RWPE2 (cell line): Measurements from ENCODE around the gene GPR22.

Experiments used
- ATAC-seq: fragments of 200-7000 bp; cut with Tn5 transposase; 3 replicates; pipeline ENCODE4 v1.9.1; 2021; ENCODE audit warnings: low read depth
- DNase-seq: peaks from one replicate; pipeline ENCODE4 v3.0.0-alpha.2; 2020; ENCODE audit warnings: low spot score
- H3K27ac ChIP-seq: fragments of 450-650 bp; 2 replicates; pipeline ENCODE4 v1.5.1; 2017; ENCODE audit warnings: mild to moderate bottlenecking; ENCODE audit not compliant: poor library complexity, severe bottlenecking
- H3K27me3 ChIP-seq: fragments of 250-450 bp; sonication (Bioruptor Pico); 2 replicates; pipeline ENCODE4 v1.5.1; 2021; ENCODE audit warnings: mild to moderate bottlenecking, moderate library complexity; ENCODE audit not compliant: insufficient read depth, poor library complexity, severe bottlenecking
- H3K36me3 ChIP-seq: fragments of 250-450 bp; sonication (Bioruptor Pico); 2 replicates; pipeline ENCODE4 v1.5.1; 2020; ENCODE audit warnings: low read depth, mild to moderate bottlenecking, moderate library complexity
- H3K4me1 ChIP-seq: fragments of 250-450 bp; sonication (Bioruptor Pico); 2 replicates; pipeline ENCODE4 v1.5.1; 2021; ENCODE audit warnings: mild to moderate bottlenecking, moderate library complexity; ENCODE audit not compliant: insufficient read depth, poor library complexity, severe bottlenecking
- H3K4me3 ChIP-seq: fragments of 250-450 bp; sonication (Bioruptor Pico); 2 replicates; pipeline ENCODE4 v1.5.1; 2021; ENCODE audit warnings: mild to moderate bottlenecking, moderate library complexity; ENCODE audit not compliant: severe bottlenecking
- H3K9me3 ChIP-seq: fragments of 250-450 bp; sonication (Bioruptor Pico); 2 replicates; pipeline ENCODE4 v1.5.1; 2021; ENCODE audit warnings: mild to moderate bottlenecking, moderate library complexity; ENCODE audit not compliant: severe bottlenecking
- TF ChIP-seq, protein P1 (sequence below): fragments of 450-650 bp; IDR thresholded peaks from one replicate; pipeline ENCODE4 v1.5.1; 2017; ENCODE audit warnings: mild to moderate bottlenecking, moderate library complexity; ENCODE audit not compliant: poor library complexity, severe bottlenecking

Gene GPR22

GRCh38 chr7:107469929-107470328 is at the start of gene GPR22:
TSS of gene GPR22 (plus strand) at chr7:107470057. CDS start at chr7:107474061, 4,004 bp downstream.
- H3K27me3 ChIP-seq, result no peaks in the 10 kb centered on the region

GRCh38 chr7:107427462-107427861 is 42.4 kb upstream of the GPR22 start:
- no peak for ATAC-seq
- Histone ChIP-seq H3K4me3 (no peak overlapping the region), H3K27ac (no peak overlapping the region), H3K27me3 (no peaks in the 10 kb centered on the region), H3K4me1 (no peaks in the 10 kb centered on the region), H3K36me3 (no peaks in the 10 kb centered on the region), H3K9me3 (peaks cover 3% of the 10 kb centered on the region)
- DNase-seq, result no peak
- TF ChIP-seq, protein P1, sequence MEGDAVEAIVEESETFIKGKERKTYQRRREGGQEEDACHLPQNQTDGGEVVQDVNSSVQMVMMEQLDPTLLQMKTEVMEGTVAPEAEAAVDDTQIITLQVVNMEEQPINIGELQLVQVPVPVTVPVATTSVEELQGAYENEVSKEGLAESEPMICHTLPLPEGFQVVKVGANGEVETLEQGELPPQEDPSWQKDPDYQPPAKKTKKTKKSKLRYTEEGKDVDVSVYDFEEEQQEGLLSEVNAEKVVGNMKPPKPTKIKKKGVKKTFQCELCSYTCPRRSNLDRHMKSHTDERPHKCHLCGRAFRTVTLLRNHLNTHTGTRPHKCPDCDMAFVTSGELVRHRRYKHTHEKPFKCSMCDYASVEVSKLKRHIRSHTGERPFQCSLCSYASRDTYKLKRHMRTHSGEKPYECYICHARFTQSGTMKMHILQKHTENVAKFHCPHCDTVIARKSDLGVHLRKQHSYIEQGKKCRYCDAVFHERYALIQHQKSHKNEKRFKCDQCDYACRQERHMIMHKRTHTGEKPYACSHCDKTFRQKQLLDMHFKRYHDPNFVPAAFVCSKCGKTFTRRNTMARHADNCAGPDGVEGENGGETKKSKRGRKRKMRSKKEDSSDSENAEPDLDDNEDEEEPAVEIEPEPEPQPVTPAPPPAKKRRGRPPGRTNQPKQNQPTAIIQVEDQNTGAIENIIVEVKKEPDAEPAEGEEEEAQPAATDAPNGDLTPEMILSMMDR, result no peak

More at GRCh38 chr7:107469929-107470328, at the start of gene GPR22:
- no peaks in the 10 kb centered on the region for H3K4me1 ChIP-seq
- no peak for DNase-seq
- no peak within 1 kb of the TSS for H3K4me3 ChIP-seq
- no peak for ATAC-seq
- H3K27ac ChIP-seq, result no peak within 1 kb of the TSS
- H3K36me3 ChIP-seq, result no peaks in the 10 kb centered on the region
- H3K9me3 ChIP-seq, result no peaks in the 10 kb centered on the region
- TF ChIP-seq, protein P1, result no peak

DNA sequence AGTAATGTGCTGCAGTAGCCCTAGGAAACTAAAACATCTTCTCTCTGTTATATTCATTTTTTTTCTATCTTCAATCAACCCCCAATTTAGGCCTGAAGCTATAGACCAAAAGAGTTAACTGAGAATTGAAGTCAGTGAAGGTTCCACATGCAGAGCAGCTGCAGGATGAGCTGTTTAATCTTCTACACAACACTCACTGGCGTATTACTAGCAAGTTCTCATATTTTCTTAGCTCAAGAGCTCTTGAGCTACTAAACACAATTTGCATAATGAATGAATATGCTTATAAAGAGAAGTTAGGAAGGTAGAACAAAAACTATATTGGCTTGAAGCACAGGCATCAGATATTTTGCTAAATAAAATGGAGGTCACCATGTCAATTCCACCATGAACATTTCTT is 41.2 kb upstream of the GPR22 start:
- Histone ChIP-seq H3K9me3 (peaks cover 3% of the 10 kb centered on the region), H3K36me3 (no peaks in the 10 kb centered on the region), H3K27me3 (no peaks in the 10 kb centered on the region), H3K4me3 (no peak overlapping the region), H3K27ac (no peak overlapping the region), H3K4me1 (no peaks in the 10 kb centered on the region)
- no peak for DNase-seq
- ATAC-seq, result no peak
- TF ChIP-seq, protein P1, result no peak

- Histone ChIP-seq H3K9me3 (peaks cover 3% of the 10 kb centered on the region), H3K27ac (no peak overlapping the region), H3K36me3 (no peaks in the 10 kb centered on the region), H3K27me3 (no peaks in the 10 kb centered on the region), H3K4me1 (no peaks in the 10 kb centered on the region), H3K4me3 (no peak overlapping the region)
- TF ChIP-seq, protein P1, result no peak
- no peak for DNase-seq
- ATAC-seq, result no peak
Measured at GRCh38 chr7:107430057-107430456, 39.8 kb upstream of the GPR22 start.

- ATAC-seq, result no peak
- no peak for DNase-seq
- Histone ChIP-seq H3K9me3 (peaks cover 3% of the 10 kb centered on the region), H3K27me3 (no peaks in the 10 kb centered on the region), H3K4me3 (no peak overlapping the region), H3K36me3 (no peaks in the 10 kb centered on the region), H3K27ac (no peak overlapping the region), H3K4me1 (no peaks in the 10 kb centered on the region)
- TF ChIP-seq, protein P1, result no peak
Measured at GRCh38 chr7:107432261-107432660, 37.6 kb upstream of the GPR22 start.
